HG02840 (cell line): ENCODE measurements around the gene LRRC7.

Experiments
- ATAC-seq: cut with Tn5 transposase; IDR thresholded peaks from one replicate; pipeline ENCODE4 v1.9.1; 2021; ENCODE audit warnings: mild to moderate bottlenecking, moderate library complexity, moderate number of reproducible peaks; ENCODE audit not compliant: unreplicated experiment, low FRiP score

LRRC7 gene

GRCh38 chr1:69587391-69587790 is 19.7 kb downstream of the LRRC7 start:
- ATAC-seq: no peak

- ATAC-seq: no peak
Measured at GRCh38 chr1:69589799-69590198, 22.1 kb downstream of the LRRC7 start.

GRCh38 chr1:69592341-69592740 is 24.6 kb downstream of the LRRC7 start:
- no peak for ATAC-seq

- no peak for ATAC-seq
Measured at GRCh38 chr1:69595486-69595885, 27.8 kb downstream of the LRRC7 start.

- ATAC-seq: no peak
Measured at GRCh38 chr1:69611316-69611715, 43.6 kb downstream of the LRRC7 start.

GRCh38 chr1:69613414-69613813 is 45.7 kb downstream of the LRRC7 start:
- no peak for ATAC-seq

- no peak for ATAC-seq
Measured at GRCh38 chr1:69638673-69639072, 71.0 kb downstream of the LRRC7 start.

- ATAC-seq: no peak
Measured at GRCh38 chr1:69639159-69639558, 71.4 kb downstream of the LRRC7 start.

- no peak for ATAC-seq
Measured at GRCh38 chr1:69643266-69643665, 75.5 kb downstream of the LRRC7 start.

- ATAC-seq: no peak
Measured at GRCh38 chr1:69645477-69645876, 77.8 kb downstream of the LRRC7 start.

- ATAC-seq: no peak
Measured at GRCh38 chr1:69648486-69648885, 80.8 kb downstream of the LRRC7 start.

GRCh38 chr1:69649383-69649990 is 81.8 kb downstream of the LRRC7 start:
- no peak for ATAC-seq

GRCh38 chr1:69650779-69651178 is 83.1 kb downstream of the LRRC7 start:
- ATAC-seq: no peak

GRCh38 chr1:69651656-69652055 is 83.9 kb downstream of the LRRC7 start:
- ATAC-seq: no peak

- no peak for ATAC-seq
Measured at GRCh38 chr1:69657971-69658370, 90.2 kb downstream of the LRRC7 start.

- ATAC-seq: no peak
Measured at GRCh38 chr1:69661686-69662085, 94.0 kb downstream of the LRRC7 start.

- no peak for ATAC-seq
Measured at GRCh38 chr1:69662321-69662720, 94.6 kb downstream of the LRRC7 start.

GRCh38 chr1:69671363-69672010 is 103.8 kb downstream of the LRRC7 start:
- no peak for ATAC-seq

GRCh38 chr1:69673321-69673720 is 105.6 kb downstream of the LRRC7 start:
- ATAC-seq: no peak

GRCh38 chr1:69679965-69680364 is 112.2 kb downstream of the LRRC7 start:
- ATAC-seq: no peak

- no peak for ATAC-seq
Measured at GRCh38 chr1:69686367-69686984, 118.8 kb downstream of the LRRC7 start.

- no peak for ATAC-seq
Measured at GRCh38 chr1:69688193-69688592, 120.5 kb downstream of the LRRC7 start.
